NCI-H146 treated with DMSO at 0.1 percent for 48 hours (cell line): ENCODE measurements around the gene KRT74.

Experiments used
- DNase-seq: peaks from one replicate; lab custom pipeline; 2025; ENCODE audit not compliant: unreplicated experiment; lab: John Stamatoyannopoulos, UW

KRT74 gene

GRCh38 chr12:52575948-52576347, 2.3 kb upstream of the KRT74 start:
- no peak for DNase-seq

- DNase-seq: no peak
These were observed 1.6 kb upstream of the KRT74 start for GRCh38 chr12:52575256-52575655.

- DNase-seq: no peak
These were observed 337 bp downstream of the KRT74 start for GRCh38 chr12:52573306-52573705.

- DNase-seq: no peak
These were observed 3.1 kb downstream of the KRT74 start for GRCh38 chr12:52570511-52570910.

GRCh38 chr12:52568111-52568510, 5.5 kb downstream of the KRT74 start:
- no peak for DNase-seq

- no peak for DNase-seq
These were observed 6.8 kb downstream of the KRT74 start for GRCh38 chr12:52566847-52567291.

- no peak for DNase-seq
These were observed 9.1 kb downstream of the KRT74 start for GRCh38 chr12:52564582-52564981.

- no peak for DNase-seq
These were observed 11.7 kb downstream of the KRT74 start for GRCh38 chr12:52561880-52562449.

GRCh38 chr12:52559979-52560378, 13.7 kb downstream of the KRT74 start:
- no peak for DNase-seq

- no peak for DNase-seq
These were observed 14.7 kb downstream of the KRT74 start for GRCh38 chr12:52558781-52559445.

- DNase-seq: no peak
These were observed 16.2 kb downstream of the KRT74 start for GRCh38 chr12:52557476-52557875.

- no peak for DNase-seq
These were observed 18.1 kb downstream of the KRT74 start for GRCh38 chr12:52555577-52555976.

- no peak for DNase-seq
These were observed 20.9 kb downstream of the KRT74 start, which contains the start of gene KRT71 for GRCh38 chr12:52552681-52553195. Gene KRT71, minus strand, starts transcription at chr12:52553145. Its CDS starts 68 bp downstream, at chr12:52553077.

- DNase-seq: no peak
These were observed 21.6 kb downstream of the KRT74 start for GRCh38 chr12:52552055-52552454.

GRCh38 chr12:52551216-52551865, 22.3 kb downstream of the KRT74 start:
- no peak for DNase-seq

- DNase-seq: no peak
These were observed 27.5 kb downstream of the KRT74 start for GRCh38 chr12:52546126-52546525.

GRCh38 chr12:52543985-52544883, 29.4 kb downstream of the KRT74 start:
- DNase-seq: no peak

- no peak for DNase-seq
These were observed 30.8 kb downstream of the KRT74 start for GRCh38 chr12:52542785-52543318.

GRCh38 chr12:52542157-52542556, 31.5 kb downstream of the KRT74 start:
- DNase-seq: no peak

GRCh38 chr12:52541709-52542108, 31.9 kb downstream of the KRT74 start:
- no peak for DNase-seq

GRCh38 chr12:52540531-52540930, 33.1 kb downstream of the KRT74 start:
- no peak for DNase-seq
